Activated CD8-positive, alpha-beta T cell treated with anti-CD3 and anti-CD28 coated beads for 36 hours (primary cell): ENCODE measurements around the gene CACNG1. TPM values are rescaled to one million over a fixed set of nuclear protein-coding genes. Genes with fewer than 3 reads are reported as not detected.

ENCODE experiments used
- ATAC-seq: fragments of 200-7000 bp; cut with Tn5 transposase; one replicate; pipeline ENCODE4 v1.10.0; 2021; ENCODE audit warnings: mild to moderate bottlenecking, moderate library complexity
- CTCF ChIA-PET: fragments of 350-600 bp; sonication (Branson Sonifier 250); formaldehyde crosslinking; loops from one replicate; lab custom pipeline; 2021; ENCODE audit warnings: antibody characterized with exemption; lab: Charles Lee
- POLR2A ChIA-PET: fragments of 350-600 bp; sonication (Branson Sonifier 250); formaldehyde crosslinking; loops from one replicate; lab custom pipeline; 2021; ENCODE audit warnings: antibody characterized with exemption; lab: Charles Lee
- DNase-seq: peaks from one replicate; pipeline ENCODE4 v3.0.0-alpha.2; 2020
- H3K27ac Mint-ChIP-seq: one replicate; pipeline ENCODE4 v1.8.0; 2021; ENCODE audit warnings: mild to moderate bottlenecking, mixed read lengths
- H3K27me3 Mint-ChIP-seq: one replicate; pipeline ENCODE4 v1.8.0; 2021; ENCODE audit warnings: mixed read lengths
- H3K36me3 Mint-ChIP-seq: one replicate; pipeline ENCODE4 v1.8.0; 2021; ENCODE audit warnings: low read depth, mixed read lengths
- H3K4me1 Mint-ChIP-seq: one replicate; pipeline ENCODE4 v1.8.0; 2021; ENCODE audit warnings: low read depth, mixed read lengths
- H3K4me3 Mint-ChIP-seq: one replicate; pipeline ENCODE4 v1.8.0; 2021; ENCODE audit warnings: mild to moderate bottlenecking, moderate library complexity, mixed read lengths
- H3K9me3 Mint-ChIP-seq: one replicate; pipeline ENCODE4 v1.8.0; 2021; ENCODE audit warnings: mixed read lengths
- CTCF ChIP-seq: fragments of 200-600 bp; IDR thresholded peaks from one replicate; pipeline ENCODE4 v1.8.0; 2022; ENCODE audit warnings: antibody characterized with exemption, mild to moderate bottlenecking
- intact Hi-C: fragments of 100-400 bp; cut with micrococcal nuclease; formaldehyde crosslinking; loops from one replicate; pipeline ENCODE4 v1.10.0; 2022
- total RNA-seq, 2 experiments: library from RNA; stranded (reverse); gene quantifications; one replicate each; pipeline ENCODE4 v1.2.3, GENCODE V29; 2021

Gene CACNG1
- total RNA-seq, 2 experiments from 2014 or later: not detected

GRCh38 chr17:67032382-67032781, 12.0 kb upstream of the CACNG1 start:
- TF ChIP-seq CTCF: no peak
- ATAC-seq: no peak
- intact Hi-C loops: no loop called here
- Mint-ChIP-seq H3K4me1 (peaks cover 12% of the 10 kb centered on the region), H3K36me3 (no peaks in the 10 kb centered on the region), H3K27me3 (no peaks in the 10 kb centered on the region), H3K4me3 (no peak overlapping the region), H3K27ac (no peak overlapping the region), H3K9me3 (no peaks in the 10 kb centered on the region)
- POLR2A ChIA-PET: no interaction called here
- CTCF ChIA-PET: no interaction called here
- DNase-seq: no peak

- Mint-ChIP-seq H3K27me3 (no peaks in the 10 kb centered on the region), H3K27ac (no peak overlapping the region), H3K4me3 (no peak overlapping the region), H3K36me3 (no peaks in the 10 kb centered on the region), H3K9me3 (no peaks in the 10 kb centered on the region), H3K4me1 (peaks cover 12% of the 10 kb centered on the region)
- intact Hi-C loops: no loop called here
- ChIA-PET POLR2A (no interaction called here), CTCF (no interaction called here)
- ATAC-seq (no peak), DNase-seq (no peak)
- TF ChIP-seq CTCF: no peak
These were observed 11.4 kb upstream of the CACNG1 start for GRCh38 chr17:67032985-67033384.

GRCh38 chr17:67033613-67034012, 10.7 kb upstream of the CACNG1 start:
- POLR2A ChIA-PET: no interaction called here
- intact Hi-C loops: no loop called here
- Mint-ChIP-seq H3K4me3 (no peak overlapping the region), H3K27ac (no peak overlapping the region), H3K36me3 (no peaks in the 10 kb centered on the region), H3K9me3 (no peaks in the 10 kb centered on the region), H3K4me1 (peaks cover 12% of the 10 kb centered on the region), H3K27me3 (no peaks in the 10 kb centered on the region)
- TF ChIP-seq CTCF: no peak
- CTCF ChIA-PET: no interaction called here
- ATAC-seq (no peak), DNase-seq (no peak)

- H3K36me3 Mint-ChIP-seq: no peaks in the 10 kb centered on the region
- ATAC-seq (peak; percentile 83), DNase-seq (peak; percentile 53)
- intact Hi-C loops: no loop called here
- no peak for TF ChIP-seq CTCF
- ChIA-PET CTCF (no interaction called here), POLR2A (no interaction called here)
- H3K4me3 Mint-ChIP-seq: no peak overlapping the region
- H3K9me3 Mint-ChIP-seq: no peaks in the 10 kb centered on the region
- no peaks in the 10 kb centered on the region for H3K27me3 Mint-ChIP-seq
- peaks cover 12% of the 10 kb centered on the region for H3K4me1 Mint-ChIP-seq
- H3K27ac Mint-ChIP-seq: peak overlapping the region; percentile 84
These were observed 8.9 kb upstream of the CACNG1 start for GRCh38 chr17:67035131-67036083.

- Mint-ChIP-seq H3K27ac (no peak overlapping the region), H3K36me3 (no peaks in the 10 kb centered on the region), H3K4me1 (peaks cover 12% of the 10 kb centered on the region), H3K4me3 (no peak overlapping the region), H3K27me3 (peaks cover 2% of the 10 kb centered on the region), H3K9me3 (no peaks in the 10 kb centered on the region)
- ChIA-PET CTCF (no interaction called here), POLR2A (no interaction called here)
- intact Hi-C loops: no loop called here
- TF ChIP-seq CTCF: no peak
- no peak for ATAC-seq
- DNase-seq: no peak
These were observed 5.4 kb upstream of the CACNG1 start for GRCh38 chr17:67038861-67039365.
